Jurkat, Clone E6-1 (cell line): ENCODE results near the gene ITGAL.

Experiments
- DNase-seq: peaks from one replicate; pipeline ENCODE4 v3.0.0-alpha.2; 2011; ENCODE audit warnings: low read depth, low spot score
- H3K4me3 ChIP-seq: 2 replicates; pipeline ENCODE4 v1.5.1; 2011; ENCODE audit warnings: mild to moderate bottlenecking, low read length, control low read depth, moderate library complexity

The ITGAL gene

DNA sequence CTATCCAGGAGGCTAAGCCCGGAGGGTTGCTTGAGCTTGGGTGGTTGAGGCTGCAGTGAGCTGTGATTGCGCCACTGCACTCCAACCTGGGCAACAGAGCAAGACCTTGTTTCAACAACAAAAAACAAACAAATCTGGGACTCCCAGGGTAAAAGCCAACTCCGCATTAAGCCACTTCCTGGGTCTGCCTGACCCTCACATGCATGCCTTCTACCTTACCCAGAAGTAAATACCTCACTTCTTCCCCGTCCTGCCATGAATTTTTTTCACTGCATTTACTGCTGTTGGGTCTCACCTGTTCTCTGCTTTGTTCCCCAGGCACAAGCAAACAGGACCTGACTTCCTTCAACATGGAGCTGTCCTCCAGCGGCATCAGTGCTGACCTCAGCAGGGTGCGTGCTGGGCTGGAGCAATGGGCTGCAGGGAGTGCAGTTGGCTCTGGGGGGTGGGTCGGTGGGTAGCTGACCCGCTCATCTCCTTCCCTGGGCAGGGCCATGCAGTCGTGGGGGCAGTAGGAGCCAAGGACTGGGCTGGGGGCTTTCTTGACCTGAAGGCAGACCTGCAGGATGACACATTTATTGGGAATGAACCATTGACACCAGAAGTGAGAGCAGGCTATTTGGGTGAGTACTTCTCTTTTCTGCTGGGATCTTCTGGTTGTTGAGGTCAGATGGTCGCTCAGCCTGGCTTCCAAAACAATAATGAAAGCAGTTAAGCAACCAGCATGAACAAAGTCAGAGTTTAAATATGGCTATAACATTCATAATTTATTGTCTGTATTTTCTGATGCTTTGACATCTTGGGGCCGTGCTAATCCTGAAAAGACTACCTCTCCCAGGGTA, 16.4 kb downstream of the ITGAL start:
- no peak for DNase-seq
- no peak overlapping the region for H3K4me3 ChIP-seq

DNA sequence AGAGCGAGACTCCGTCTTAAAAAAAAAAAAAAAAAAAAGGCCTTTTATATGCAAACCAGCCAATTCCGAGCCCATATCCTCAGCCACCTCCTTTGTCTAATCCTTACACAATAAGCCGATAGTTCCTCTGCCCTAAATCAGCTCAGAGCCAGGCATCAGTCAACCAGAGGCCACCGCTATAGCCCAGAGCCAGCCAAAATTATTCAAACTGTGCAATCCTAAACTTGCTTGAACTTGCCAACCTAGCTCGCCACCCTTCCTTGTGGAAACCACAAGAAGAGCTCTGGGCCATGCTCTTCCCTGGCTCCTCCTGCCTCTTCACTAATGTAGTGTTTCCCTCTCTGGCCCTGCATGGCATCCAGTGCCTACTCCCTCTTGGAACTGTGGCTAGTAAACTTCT, 17.7 kb downstream of the ITGAL start:
- no peak for DNase-seq
- H3K4me3 ChIP-seq = no peak overlapping the region

DNA sequence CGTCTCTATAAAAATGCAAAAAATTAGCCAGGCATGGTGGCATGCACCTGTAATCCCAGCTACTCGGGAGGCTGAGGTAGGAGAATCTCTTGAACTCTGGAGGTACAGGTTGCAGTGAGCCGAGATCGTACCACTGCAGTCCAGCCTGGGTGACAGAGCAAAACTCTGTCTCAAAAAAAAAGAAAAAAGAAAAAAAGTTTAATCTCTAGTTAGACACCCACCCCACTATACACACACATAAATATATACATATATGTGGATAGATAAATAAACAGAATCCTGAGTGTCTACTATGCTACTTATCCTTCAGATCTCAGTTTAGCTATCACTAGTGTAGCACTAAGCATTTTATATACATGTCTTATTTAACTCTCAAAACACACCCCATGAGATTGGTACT, 18.7 kb downstream of the ITGAL start:
- no peak overlapping the region for H3K4me3 ChIP-seq

DNA sequence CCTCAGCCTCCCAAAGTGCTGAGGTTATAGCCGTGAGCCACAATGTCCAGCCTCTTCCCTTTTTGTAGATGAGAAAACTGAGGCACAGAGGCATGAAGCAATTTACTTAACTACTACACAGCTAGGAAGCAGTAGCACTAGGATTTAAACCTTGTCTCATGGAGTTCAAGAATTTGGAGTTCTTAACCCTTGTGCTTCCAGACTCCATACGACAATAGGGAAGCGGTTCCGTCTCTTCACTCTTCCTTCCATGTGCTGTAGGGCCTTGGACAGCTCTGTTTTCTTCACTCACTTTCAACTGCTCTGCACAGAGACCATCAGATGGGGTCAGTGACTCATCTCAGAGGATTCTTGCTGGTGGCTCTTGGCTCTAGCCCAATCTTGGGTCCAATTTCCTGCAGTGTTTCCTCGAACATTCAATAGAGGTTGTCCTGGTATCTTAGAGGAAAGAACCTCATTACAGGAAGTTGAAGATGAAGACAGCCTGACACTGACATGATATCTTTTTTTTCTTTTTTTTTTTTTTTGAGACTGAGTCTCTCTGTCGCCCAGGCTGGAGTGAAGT, 19.3 kb downstream of the ITGAL start:
- DNase-seq = no peak

More for the DNA sequence above, 18.7 kb downstream of the ITGAL start:
- DNase-seq = no peak

DNA sequence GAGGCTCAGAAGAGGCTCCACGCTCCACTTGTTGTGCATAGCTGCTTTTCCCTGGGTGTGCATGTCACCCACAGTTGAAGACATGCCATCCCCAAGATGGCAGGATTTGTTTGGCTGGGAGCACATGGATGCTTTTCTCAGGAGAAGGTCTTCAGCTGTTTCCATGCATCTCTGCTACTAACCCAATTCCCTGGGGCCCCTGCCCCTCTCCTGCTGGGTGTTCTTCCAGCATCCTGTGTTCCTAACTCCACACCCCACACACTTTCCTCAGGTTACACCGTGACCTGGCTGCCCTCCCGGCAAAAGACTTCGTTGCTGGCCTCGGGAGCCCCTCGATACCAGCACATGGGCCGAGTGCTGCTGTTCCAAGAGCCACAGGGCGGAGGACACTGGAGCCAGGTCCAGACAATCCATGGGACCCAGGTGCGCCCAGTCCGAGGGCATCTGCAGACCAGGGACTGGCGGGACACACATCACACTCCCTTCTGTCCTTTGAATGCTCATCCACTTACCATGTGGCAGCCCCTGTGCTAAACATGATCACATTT, 21.5 kb downstream of the ITGAL start:
- no peak for DNase-seq
- H3K4me3 ChIP-seq = no peak overlapping the region

More for the DNA sequence above, 19.3 kb downstream of the ITGAL start:
- no peak overlapping the region for H3K4me3 ChIP-seq

DNA sequence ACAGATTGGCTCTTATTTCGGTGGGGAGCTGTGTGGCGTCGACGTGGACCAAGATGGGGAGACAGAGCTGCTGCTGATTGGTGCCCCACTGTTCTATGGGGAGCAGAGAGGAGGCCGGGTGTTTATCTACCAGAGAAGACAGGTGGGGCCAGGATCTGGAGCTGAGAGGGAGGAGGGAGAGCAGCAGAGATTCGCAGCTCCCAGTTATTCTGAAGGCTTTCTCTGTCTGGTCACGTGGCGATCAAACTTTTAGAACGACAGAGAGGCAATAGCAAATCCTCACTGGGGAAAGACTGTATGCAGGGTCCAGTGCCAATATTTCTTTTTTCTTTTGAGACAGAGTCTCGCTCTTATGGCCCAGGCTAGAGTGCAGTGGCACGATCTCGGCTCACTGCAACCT, 22.2 kb downstream of the ITGAL start:
- DNase-seq = no peak
- no peak overlapping the region for H3K4me3 ChIP-seq

DNA sequence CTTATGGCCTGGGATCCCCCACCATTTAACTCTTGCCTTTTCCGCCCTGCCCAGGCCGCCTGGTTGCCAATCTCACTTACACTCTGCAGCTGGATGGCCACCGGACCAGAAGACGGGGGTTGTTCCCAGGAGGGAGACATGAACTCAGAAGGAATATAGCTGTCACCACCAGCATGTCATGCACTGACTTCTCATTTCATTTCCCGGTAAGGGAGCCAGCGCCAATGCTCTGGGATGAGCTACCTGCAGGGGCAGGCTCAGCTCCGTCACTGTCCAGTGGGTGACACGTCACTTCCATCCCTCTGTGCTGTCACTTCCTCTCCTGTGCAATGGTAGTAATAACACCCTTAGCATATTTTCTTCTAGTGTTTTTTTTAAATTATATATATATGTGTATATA, 26.7 kb downstream of the ITGAL start:
- no peak for DNase-seq
- no peak overlapping the region for H3K4me3 ChIP-seq

DNA sequence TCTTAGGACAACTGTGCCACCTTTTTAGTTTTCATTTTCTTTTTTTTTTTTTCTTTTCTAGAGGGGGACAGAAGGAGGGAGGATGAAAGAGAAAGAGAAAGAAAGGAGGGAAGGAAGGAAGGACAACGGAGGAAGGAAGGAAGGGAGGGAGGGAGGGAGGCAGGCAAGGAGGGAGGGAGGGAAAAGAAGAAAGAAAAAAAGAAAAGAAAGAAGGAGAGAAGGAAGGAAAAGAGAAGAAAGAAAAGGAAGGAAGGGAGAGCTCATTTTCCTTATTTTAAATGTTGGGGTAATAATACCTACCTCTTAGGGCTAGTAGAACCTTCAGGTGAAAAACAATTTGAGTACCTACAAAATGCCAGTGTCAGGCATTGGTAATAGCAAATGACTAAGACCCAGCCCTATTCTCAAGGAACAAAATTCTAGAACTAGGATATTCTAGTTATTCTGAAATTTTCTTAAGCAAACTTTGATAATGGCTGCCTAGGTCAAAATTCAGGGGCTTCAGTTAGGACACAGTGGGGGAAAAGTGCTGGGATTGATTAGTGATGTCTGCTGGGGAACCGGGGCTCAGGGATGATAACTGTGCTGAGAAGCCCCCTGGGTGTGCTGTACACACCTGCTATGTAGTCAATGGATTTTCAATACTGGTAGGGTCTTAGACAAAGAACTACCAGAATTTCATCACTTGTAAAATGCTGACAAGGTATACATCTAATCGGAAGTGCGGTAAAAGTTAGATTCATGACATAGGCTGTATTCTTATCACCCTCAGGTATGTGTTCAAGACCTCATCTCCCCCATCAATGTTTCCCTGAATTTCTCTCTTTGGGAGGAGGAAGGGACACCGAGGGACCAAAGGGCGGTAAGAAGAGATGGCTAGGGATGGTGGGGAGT, 31.1 kb downstream of the ITGAL start:
- H3K4me3 ChIP-seq = no peak overlapping the region
- no peak for DNase-seq

DNA sequence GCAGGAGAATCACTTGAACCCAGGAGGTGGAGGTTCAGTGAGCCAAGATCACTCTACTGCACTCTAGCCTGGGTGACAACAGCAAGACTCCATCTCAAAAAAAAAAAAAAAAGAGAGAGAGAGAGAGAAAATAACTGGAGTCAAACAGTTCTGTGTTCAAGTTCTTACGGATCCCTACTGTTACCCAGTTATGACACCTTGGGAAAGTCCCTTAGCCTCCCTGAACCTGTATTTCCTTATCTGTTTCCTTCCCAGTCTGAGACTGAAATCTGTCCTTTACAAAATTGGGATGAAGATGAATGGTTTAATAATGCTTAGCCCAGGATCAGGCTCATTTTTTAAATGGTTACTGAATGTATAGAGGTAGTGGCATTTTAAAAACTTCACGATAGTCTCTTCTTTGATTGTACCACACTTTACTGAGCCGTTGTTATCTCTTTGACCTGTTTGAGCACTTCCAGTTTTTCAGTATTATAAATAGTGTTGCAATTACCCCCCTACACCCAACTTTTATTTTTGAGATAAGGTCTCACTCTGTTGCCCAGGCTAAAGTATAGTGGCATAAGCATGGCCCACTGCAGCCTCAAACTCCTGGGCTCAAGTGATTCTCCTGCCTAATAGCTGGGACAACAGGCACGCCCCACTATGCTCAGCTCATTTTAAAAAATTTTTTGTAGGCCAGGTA, 36.7 kb downstream of the ITGAL start:
- H3K4me3 ChIP-seq = no peak overlapping the region
- DNase-seq = no peak

DNA sequence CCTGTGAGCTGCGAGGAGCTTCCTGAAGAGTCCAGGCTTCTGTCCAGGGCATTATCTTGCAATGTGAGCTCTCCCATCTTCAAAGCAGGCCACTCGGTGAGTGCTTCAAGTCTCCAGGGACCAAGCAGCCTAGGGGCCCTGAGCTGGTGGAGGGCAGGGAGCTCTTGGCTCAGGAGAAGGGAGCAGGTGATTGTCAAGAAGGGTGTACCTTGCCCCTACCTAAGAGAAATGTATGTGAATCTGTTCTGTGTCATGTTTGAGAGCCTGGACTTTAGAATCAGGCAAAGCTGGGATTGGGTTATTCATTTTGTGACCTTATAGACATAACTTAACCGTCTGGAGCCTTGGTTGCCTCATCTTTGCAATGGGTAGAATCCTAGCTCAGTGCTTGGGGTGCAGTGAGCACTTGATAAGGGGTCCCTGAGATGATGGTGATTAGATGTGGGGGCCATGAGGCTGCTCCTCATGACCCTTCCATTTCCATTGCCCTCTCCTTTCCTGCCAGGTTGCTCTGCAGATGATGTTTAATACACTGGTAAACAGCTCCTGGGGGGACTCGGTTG, 37.9 kb downstream of the ITGAL start:
- DNase-seq = no peak

DNA sequence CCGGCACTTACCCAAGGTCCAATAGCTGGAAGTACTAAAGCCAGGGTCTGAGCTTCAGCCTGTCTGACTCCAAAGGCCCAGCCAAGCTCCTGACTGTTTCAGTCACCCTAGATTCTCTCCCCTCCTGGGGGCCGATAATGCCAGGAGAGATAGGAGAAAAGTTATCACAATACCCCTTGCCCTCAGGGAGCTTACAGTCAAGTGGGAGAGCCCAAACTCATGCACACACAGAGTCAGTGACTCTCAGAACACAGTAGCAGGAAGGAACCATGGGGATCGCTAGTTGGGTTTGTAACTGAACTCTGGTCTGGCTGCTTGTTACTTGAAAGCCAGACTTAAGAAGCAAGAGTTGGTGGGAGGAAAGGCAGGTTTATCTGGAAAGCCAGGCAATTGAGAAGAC, 39.0 kb downstream of the ITGAL start:
- H3K4me3 ChIP-seq = no peak overlapping the region
- no peak for DNase-seq

More for the DNA sequence above, 37.9 kb downstream of the ITGAL start:
- no peak overlapping the region for H3K4me3 ChIP-seq

DNA sequence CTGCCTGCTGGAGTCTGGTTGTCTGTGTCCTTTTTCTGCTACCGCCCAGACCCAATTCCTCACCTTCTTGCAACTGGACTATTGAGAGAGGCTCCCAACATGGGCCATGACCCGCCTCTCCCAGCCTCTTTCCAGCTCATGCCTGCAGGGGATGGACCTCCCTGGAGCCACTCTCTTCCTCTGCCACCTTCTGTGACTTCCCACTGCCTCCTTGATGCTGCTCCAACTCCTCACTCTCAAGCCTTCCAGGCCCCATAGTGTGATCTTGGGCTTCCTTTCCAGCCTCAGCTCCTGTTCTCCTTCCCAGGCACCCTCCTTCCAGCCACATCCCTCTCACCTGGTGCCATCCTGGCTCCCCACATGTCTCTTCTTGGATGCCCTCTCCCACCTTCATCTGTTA, 42.7 kb downstream of the ITGAL start:
- H3K4me3 ChIP-seq = no peak overlapping the region
- DNase-seq = no peak

DNA sequence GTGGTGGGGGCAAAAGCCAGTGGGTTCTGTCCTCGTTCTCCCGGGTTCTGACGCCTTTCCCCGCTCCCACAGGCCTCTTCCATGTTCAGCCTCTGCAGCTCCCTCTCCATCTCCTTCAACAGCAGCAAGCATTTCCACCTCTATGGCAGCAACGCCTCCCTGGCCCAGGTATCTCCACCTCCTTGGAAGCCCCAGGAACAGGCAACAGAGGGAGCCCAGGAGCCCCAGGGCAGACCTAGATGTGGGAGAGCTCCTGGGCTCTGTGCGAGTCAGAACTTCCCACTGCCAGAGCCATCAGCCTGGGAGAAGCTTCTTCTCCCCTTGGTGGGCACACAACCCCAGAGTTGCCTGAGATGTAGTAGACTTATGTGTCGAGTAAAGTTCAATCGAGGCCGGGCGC, 46.0 kb downstream of the ITGAL start:
- H3K4me3 ChIP-seq = no peak overlapping the region
- no peak for DNase-seq

DNA sequence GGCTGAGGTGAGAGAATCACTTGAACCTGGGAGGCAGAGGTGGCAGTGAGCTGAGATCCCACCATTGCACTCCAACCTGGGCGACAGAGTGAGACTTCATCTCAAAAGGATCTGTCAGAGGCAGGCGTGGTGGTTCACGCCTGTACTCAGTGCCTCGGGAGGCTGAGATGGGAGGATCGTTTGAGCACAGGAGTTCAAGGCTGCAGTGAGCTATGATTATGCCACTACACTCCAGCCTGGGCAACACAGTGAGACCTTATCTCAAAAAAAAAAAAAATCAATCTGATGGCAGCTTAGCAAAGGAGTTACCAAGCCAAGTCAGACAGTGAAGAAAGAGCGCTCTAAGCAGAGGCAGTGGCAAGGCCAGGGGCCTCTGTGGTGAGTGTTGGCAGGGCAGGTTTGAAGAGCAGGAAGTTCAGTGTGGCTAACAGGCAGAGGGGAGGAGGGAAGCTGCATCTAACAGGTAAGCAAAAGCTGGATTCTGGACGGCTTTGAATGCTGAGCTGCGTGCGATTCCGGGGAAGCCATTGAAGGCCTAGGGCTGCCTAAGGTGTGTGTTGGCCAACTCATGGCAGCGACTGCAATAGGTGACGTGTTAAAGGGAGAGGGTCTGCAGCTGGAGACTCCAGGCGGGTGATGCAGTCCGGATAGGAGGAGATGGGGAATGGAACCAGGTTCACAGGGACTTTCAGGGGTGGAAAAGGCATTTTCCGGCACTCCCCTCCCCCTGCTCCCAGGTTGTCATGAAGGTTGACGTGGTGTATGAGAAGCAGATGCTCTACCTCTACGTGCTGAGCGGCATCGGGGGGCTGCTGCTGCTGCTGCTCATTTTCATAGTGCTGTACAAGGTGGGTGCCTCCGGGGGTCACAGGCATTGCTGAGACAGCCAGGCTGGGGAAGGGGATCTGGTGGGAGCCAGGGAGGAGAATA, 46.8 kb downstream of the ITGAL start:
- no peak overlapping the region for H3K4me3 ChIP-seq
- peak; percentile 23 for DNase-seq

DNA sequence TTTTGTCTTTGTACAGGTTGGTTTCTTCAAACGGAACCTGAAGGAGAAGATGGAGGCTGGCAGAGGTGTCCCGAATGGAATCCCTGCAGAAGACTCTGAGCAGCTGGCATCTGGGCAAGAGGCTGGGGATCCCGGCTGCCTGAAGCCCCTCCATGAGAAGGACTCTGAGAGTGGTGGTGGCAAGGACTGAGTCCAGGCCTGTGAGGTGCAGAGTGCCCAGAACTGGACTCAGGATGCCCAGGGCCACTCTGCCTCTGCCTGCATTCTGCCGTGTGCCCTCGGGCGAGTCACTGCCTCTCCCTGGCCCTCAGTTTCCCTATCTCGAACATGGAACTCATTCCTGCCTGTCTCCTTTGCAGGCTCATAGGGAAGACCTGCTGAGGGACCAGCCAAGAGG, 48.9 kb downstream of the ITGAL start:
- no peak for DNase-seq

DNA sequence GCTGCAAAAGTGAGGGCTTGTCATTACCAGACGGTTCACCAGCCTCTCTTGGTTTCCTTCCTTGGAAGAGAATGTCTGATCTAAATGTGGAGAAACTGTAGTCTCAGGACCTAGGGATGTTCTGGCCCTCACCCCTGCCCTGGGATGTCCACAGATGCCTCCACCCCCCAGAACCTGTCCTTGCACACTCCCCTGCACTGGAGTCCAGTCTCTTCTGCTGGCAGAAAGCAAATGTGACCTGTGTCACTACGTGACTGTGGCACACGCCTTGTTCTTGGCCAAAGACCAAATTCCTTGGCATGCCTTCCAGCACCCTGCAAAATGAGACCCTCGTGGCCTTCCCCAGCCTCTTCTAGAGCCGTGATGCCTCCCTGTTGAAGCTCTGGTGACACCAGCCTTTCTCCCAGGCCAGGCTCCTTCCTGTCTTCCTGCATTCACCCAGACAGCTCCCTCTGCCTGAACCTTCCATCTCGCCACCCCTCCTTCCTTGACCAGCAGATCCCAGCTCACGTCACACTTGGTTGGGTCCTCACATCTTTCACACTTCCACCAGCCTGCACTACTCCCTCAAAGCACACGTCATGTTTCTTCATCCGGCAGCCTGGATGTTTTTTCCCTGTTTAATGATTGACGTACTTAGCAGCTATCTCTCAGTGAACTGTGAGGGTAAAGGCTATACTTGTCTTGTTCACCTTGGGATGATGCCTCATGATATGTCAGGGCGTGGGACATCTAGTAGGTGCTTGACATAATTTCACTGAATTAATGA, 49.5 kb downstream of the ITGAL start:
- H3K4me3 ChIP-seq = no peak overlapping the region
- no peak for DNase-seq

More for the DNA sequence above, 48.9 kb downstream of the ITGAL start:
- H3K4me3 ChIP-seq = no peak overlapping the region
